ENCODE data around the gene LRRC66. TPM values are rescaled to one million over a fixed set of nuclear protein-coding genes. Genes with fewer than 3 reads are reported as not detected.

Gene LRRC66
- total RNA-seq, 1 experiment from 2014 or later: not detected

GRCh38 chr4:52012651-52013050 lies 7.5 kb downstream of the LRRC66 start:
- DNase-seq (ENCODE audit: low read depth): no peak

DNA sequence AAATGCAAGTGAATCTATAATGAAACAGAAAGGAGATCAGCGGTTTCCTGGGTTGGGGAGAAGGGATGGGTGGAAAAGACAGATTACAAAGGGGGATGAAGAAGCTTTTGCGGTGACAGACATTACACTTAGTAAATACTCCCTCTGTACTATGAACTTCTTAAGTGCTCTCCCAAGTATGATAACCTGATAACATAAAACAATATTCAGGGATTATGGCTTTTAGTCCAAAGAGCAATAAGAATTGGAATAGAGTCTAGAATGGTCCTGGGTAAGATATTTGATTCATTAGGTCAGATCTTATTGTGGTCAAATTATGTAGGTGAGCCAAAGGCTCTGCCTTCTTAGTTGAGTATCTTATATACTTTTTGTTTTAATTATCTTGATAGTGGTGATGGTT lies 9.2 kb downstream of the LRRC66 start:
- DNase-seq (ENCODE audit: low read depth): no peak

DNA sequence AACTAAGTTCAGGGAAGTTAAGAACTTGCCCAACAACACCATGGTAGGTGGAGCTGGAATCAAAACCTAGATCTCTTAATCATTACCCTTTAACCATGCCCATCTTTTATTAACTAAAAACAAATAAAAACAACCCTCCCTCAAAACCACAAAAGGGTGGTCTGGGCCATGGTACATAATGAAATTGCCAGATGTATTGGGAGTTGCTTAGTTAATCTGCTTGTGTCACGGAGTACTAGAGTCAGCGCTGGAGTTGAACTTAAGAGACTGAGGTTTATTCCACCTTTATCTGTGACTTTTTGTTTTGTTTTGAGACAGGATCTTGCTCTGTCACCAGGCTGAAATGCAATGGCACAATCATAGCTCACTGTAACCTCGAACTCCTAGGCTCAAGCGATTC lies 13.3 kb downstream of the LRRC66 start:
- DNase-seq (ENCODE audit: low read depth): no peak

DNA sequence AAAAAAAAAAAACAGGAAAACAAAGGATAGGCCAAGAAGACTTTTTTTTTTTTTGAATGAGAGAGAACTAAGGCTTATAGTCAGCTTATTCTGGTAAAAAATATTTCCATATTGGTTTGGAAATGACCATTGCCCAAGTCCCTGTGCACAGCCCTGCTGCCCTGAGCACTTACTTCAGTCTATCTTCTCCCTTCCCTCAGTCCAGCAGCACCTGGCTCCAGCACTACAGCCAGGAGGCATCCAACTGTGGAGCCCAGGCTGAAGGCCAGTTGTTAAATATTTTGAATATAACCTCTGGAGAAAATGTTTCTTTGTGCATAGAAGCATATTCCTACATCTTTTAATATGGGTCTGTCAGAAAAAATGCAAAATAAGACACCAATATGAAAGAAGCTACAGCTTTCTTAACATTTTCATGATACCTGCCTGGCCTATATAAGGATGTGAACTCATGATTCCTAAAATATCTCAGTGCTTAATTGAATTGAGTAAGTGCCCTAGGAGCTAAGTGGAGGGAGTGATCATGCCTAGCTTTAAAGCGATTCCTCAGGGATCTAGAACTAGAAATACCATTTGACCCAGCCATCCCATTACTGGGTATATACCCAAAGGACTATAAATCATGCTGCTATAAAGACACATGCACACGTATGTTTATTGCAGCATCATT lies 14.4 kb downstream of the LRRC66 start:
- no peak for DNase-seq (ENCODE audit: low read depth)

DNA sequence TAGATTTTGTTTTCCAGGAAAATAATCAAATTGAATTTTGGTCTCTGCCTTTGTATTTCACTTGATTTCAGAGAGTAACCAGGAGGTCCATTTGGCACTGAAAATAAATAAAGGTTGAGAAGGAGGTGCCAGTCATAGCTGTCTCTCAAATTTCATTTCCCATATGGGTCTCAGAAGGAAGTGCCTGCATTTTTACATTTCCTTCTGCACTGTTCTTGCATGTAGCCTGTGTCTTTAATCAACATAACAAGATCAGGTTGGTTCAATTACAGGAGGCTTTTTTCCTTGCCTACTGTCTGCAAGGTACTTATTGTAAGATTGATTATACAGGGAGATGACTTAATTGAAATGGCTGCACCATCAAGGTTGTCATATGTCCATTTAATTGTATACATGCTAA lies 15.7 kb downstream of the LRRC66 start:
- no peak for DNase-seq (ENCODE audit: low read depth)

- no peak for DNase-seq (ENCODE audit: low read depth)
These were observed 18.5 kb downstream of the LRRC66 start for GRCh38 chr4:52001616-52002015.

DNA sequence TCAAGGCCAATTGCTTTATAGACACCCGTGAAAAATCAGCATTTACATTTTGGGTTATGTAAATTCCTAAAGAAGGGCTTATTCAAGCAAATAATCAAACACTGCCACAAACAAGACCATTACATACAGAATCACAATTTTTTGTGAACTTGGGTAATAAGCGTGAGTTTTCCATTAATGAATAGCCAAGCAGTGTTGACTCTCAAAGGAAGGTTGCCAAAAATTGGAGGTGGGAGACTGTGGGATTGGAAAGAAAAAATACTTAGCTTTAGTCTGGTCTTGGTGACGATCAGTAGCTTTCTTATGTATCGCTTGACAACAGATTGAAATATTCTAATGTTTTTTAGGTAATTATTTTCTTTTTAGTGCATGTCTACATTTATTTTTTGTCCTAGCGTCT lies 20.9 kb downstream of the LRRC66 start:
- DNase-seq (ENCODE audit: low read depth): no peak

GRCh38 chr4:51998837-51999236 lies 21.3 kb downstream of the LRRC66 start:
- DNase-seq (ENCODE audit: low read depth): no peak

GRCh38 chr4:51997647-51998046 lies 22.5 kb downstream of the LRRC66 start:
- DNase-seq (ENCODE audit: low read depth): no peak

DNA sequence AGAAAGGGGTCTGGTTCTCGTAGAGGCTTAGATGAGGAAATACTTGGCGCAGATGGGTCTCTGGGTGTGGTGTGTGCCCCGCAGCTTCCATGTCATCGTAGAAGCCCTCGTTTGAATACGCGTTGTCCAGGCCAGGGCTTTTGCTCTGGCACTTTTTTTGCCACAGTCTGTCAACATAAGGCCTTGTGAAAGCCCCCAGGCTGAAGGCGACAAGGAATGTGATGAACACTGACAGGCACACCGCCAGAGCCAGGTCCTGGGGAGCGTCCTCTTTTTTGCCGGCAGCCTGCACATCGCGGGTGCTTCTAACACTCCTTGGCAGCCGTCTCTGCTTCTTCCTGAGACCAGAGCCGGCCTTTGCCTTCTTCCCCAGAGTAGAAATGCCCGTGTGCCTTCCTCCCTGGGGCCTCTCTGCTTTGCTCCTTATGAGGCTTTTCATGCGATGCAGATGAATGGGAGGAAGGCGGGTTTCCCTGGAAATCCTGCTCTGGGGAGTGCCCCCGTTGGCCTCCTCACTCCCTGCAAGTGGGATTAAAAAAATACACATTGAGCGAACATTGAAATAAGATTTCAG lies 24.4 kb downstream of the LRRC66 start:
- DNase-seq (ENCODE audit: low read depth): no peak

- no peak for DNase-seq (ENCODE audit: low read depth)
These were observed 54.3 kb downstream of the LRRC66 start for GRCh38 chr4:51965862-51966261.

- no peak for DNase-seq (ENCODE audit: low read depth)
These were observed 56.2 kb downstream of the LRRC66 start for GRCh38 chr4:51963841-51964517.

GRCh38 chr4:51960486-51960885 lies 59.7 kb downstream of the LRRC66 start:
- DNase-seq (ENCODE audit: low read depth): no peak

- no peak for DNase-seq (ENCODE audit: low read depth)
These were observed 61.8 kb downstream of the LRRC66 start for GRCh38 chr4:51958199-51958968.

Other genes with a start within 250 kb of the LRRC66 start
- gene DCUN1D4, start 177.2 kb downstream of the LRRC66 start, total RNA-seq (2014; rRNA removed; shearing (Covaris generic)): 11.5 and 43.5 TPM in 2 replicates
- gene SGCB, start 17.9 kb upstream of the LRRC66 start, total RNA-seq (2014; rRNA removed; shearing (Covaris generic)): 4.4 and 4.5 TPM in 2 replicates
- not detected in 2 replicates for gene SPATA18, start 30.9 kb upstream of the LRRC66 start, total RNA-seq (2014; rRNA removed; shearing (Covaris generic))

Data from Daoy (cell line).